Coronary artery (tissue), 2 donors: Measurements from ENCODE around the gene GPR107.
A peak's percentile ranks its signal among the peaks of the same experiment; 100 is the strongest.

Source experiments
- DNase-seq: peaks from one replicate; pipeline ENCODE4 v3.0.0-alpha.2; 2017; ENCODE audit warnings: low spot score
- H3K27ac ChIP-seq, 2 donors: fragments of 200-600 bp; sonication (generic); one replicate each; pipeline ENCODE4 v1.5.1; 2016 to 2019
- H3K4me3 ChIP-seq: fragments of 200-600 bp; sonication (generic); 2 replicates; pipeline ENCODE4 v1.5.1; 2016; ENCODE audit warnings: mild to moderate bottlenecking, moderate library complexity
- CTCF ChIP-seq: fragments of 200-600 bp; sonication (generic); IDR thresholded peaks from one replicate; pipeline ENCODE4 v1.5.1; 2019; ENCODE audit warnings: antibody characterized with exemption

GPR107 gene

DNA sequence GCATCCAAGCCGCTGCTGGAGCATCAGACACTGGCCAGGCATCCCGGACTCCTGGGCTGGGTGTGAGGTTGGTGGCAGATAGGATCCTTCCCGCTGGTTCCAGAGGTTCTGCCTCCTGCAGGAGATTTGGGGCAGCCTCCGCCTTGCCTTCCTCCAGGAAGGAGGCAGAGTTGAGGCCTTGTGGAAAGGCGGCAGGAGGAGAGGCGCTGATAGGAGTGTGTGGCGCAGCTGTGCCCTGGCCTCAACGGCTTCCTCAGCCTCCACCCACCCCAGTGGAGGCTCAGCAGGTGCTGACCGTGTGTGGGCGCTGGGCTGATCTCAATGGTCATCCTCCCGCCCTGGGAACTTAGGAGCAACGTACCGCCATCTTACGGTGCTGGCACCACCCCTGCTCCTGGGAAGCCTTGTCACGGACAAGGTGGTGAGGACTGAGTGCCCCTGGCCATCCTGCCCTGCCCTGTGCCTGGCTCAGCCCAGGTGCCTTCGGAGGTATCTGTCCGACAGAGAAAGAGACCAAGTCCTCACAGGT, 128.7 kb downstream of the GPR107 start:
- DNase-seq = no peak
- peak overlapping the region; percentile 87 to 92 for H3K27ac ChIP-seq
- no peak for TF ChIP-seq CTCF
- peak overlapping the region; percentile 43 for H3K4me3 ChIP-seq

DNA sequence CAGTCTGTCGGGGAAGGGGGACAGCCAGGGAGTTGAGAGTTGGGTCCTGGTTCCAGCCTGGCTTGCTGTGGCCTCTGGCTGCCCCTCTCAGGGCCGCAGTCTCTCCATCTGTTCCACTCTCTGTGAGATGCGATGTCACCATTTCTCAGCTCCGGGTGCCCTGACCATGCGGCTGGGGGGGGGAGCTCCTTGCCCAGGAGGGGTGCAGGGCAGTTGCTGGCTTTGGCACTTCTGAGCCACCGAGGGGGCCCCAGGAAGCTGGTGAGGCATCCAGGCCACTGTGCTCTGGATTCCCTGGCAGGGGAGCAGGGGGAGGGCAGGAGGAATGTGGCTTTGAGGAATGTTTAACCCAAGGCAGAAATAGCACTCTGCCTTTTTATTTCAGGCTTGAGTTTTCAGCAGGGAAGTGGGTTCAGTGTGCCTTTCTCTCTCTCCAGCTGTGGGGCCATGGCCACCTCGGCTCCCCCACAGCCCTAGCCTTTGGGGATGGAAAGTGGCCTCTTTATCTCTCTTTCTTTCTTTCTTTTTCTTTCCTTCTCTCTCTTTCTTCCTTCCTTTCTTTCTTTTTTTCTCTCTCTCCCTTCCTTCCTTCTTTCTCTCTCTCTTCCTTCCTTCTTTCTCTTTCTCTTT, 129.5 kb downstream of the GPR107 start:
- peak overlapping the region; percentile 87 to 92 for H3K27ac ChIP-seq
- no peak for TF ChIP-seq CTCF
- peak; percentile 90 for DNase-seq
- peak overlapping the region; percentile 43 for H3K4me3 ChIP-seq

DNA sequence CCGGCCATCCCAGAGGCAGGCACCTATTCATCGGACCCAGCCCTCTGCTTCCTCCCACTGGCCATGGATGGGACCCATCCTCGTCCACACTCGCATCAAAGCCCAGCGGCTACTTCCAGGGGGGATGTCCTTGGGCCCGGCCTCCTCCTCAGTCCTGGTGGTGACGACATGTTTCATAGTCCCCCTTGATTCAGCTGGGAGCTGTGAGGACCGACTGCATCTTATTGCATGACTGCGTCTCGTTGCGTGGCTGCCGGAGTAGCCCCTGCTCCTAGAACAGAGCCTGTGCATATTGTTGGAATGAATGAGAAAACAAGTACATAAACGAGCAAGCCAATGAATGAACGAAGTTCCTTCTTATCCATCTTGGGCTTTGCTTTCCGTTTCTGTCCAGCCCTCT, 131.3 kb downstream of the GPR107 start:
- no peak for DNase-seq

GRCh38 chr9:130185490-130186031, 131.9 kb downstream of the GPR107 start:
- H3K4me3 ChIP-seq = peak overlapping the region; percentile 62
- no peak for DNase-seq
- TF ChIP-seq CTCF = no peak
- H3K27ac ChIP-seq = peak overlapping the region; percentile 92 to 94

More for the DNA sequence above, 131.3 kb downstream of the GPR107 start:
- TF ChIP-seq CTCF = no peak
- peak overlapping the region; percentile 62 for H3K4me3 ChIP-seq
- H3K27ac ChIP-seq = peak overlapping the region; percentile 92 to 94

DNA sequence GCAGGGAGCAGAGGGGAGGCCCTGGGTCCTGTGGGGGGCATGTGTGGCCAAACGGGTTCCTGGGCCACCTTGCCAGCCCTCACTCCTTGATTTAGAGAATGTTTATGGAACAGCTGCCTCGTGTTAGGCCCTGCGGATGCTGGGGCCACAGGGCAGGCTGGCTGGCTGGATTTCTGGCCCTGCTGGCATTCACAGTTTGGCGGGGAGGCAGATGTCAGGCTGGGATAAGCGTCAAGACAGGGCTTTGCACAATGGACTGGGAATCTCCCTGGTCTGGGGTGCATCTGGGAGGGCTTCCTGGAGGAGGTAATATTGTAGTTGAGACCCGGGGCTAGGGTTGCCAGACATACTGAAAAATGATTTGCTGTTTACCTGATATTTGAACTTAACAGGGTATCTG, 132.3 kb downstream of the GPR107 start:
- H3K4me3 ChIP-seq = peak overlapping the region; percentile 62
- DNase-seq = no peak
- H3K27ac ChIP-seq = peak overlapping the region; percentile 92 to 94
- TF ChIP-seq CTCF = no peak

- Histone ChIP-seq H3K27ac (peak overlapping the region; percentile 92 to 94), H3K4me3 (peak overlapping the region; percentile 62)
- DNase-seq = peak; percentile 88
- TF ChIP-seq CTCF = no peak
Observed at GRCh38 chr9:130186839-130187522, 133.3 kb downstream of the GPR107 start.
